SW480 (cell line): ENCODE results near the gene ADAMTS8.
"Not testable (repeated sequence)": the region's sequence is repeated elsewhere in the genome, so short reads cannot be mapped to it uniquely, and the experiment has no call there.

Experiments used
- DNase-seq: peaks from one replicate; pipeline ENCODE4 v3.0.0-alpha.2; 2016; ENCODE audit warnings: low spot score

ADAMTS8 gene

GRCh38 chr11:130438401-130439159 lies 10.2 kb upstream of the ADAMTS8 start:
- DNase-seq: not testable (repeated sequence)

- DNase-seq: no peak
Measured at GRCh38 chr11:130437848-130438247, 9.4 kb upstream of the ADAMTS8 start.

- no peak for DNase-seq
Measured at GRCh38 chr11:130436171-130436570, 7.8 kb upstream of the ADAMTS8 start.

GRCh38 chr11:130435671-130436070 lies 7.3 kb upstream of the ADAMTS8 start:
- no peak for DNase-seq

GRCh38 chr11:130434521-130435223 lies 6.3 kb upstream of the ADAMTS8 start:
- peak; percentile 81 for DNase-seq

- no peak for DNase-seq
Measured at GRCh38 chr11:130433357-130433756, 4.9 kb upstream of the ADAMTS8 start.

GRCh38 chr11:130431801-130432200 lies 3.4 kb upstream of the ADAMTS8 start:
- DNase-seq: no peak

GRCh38 chr11:130431331-130431773 lies 2.9 kb upstream of the ADAMTS8 start:
- peak; percentile 51 for DNase-seq

GRCh38 chr11:130429983-130430382 lies 1.6 kb upstream of the ADAMTS8 start:
- no peak for DNase-seq

- no peak for DNase-seq
Measured at GRCh38 chr11:130429120-130429681, 792 bp upstream of the ADAMTS8 start.

GRCh38 chr11:130427581-130428315 lies 661 bp downstream of the ADAMTS8 start:
- no peak for DNase-seq

GRCh38 chr11:130426837-130427341 lies 1.5 kb downstream of the ADAMTS8 start:
- DNase-seq: no peak

- DNase-seq: no peak
Measured at GRCh38 chr11:130426223-130426836, 2.1 kb downstream of the ADAMTS8 start.

- no peak for DNase-seq
Measured at GRCh38 chr11:130425156-130425555, 3.3 kb downstream of the ADAMTS8 start.

GRCh38 chr11:130424613-130425140 lies 3.7 kb downstream of the ADAMTS8 start:
- no peak for DNase-seq

GRCh38 chr11:130423541-130424142 lies 4.8 kb downstream of the ADAMTS8 start:
- DNase-seq: no peak

- no peak for DNase-seq
Measured at GRCh38 chr11:130422251-130422995, 6.0 kb downstream of the ADAMTS8 start.

- no peak for DNase-seq
Measured at GRCh38 chr11:130421697-130422096, 6.7 kb downstream of the ADAMTS8 start.

- no peak for DNase-seq
Measured at GRCh38 chr11:130421199-130421585, 7.2 kb downstream of the ADAMTS8 start.

- DNase-seq: peak; percentile 32
Measured at GRCh38 chr11:130420478-130421198, 7.8 kb downstream of the ADAMTS8 start.
